Spleen (tissue), 11 donors: ENCODE data around the gene RHOBTB3. TPM values are rescaled to one million over a fixed set of nuclear protein-coding genes. Genes with fewer than 3 reads are reported as not detected.
A peak's percentile ranks its signal among the peaks of the same experiment; 100 is the strongest.

Experiments used
- DNase-seq: peaks from one replicate; pipeline ENCODE4 v3.0.0-alpha.2; 2020
- H3K27ac ChIP-seq, 8 donors: fragments of 200-600 bp; sonication (generic) in 7 of 8; 1 replicate in 4 of 8; 2 replicates in 4 of 8; pipeline versions ENCODE4 v1.5.0 to v1.8.0; 2016 to 2021; ENCODE audit warnings: inconsistent platforms in 4 of 8, mild to moderate bottlenecking in 4 of 8, moderate library complexity in 1 of 8
- H3K27me3 ChIP-seq, 7 donors: fragments of 200-600 bp; sonication (generic) in 6 of 7; replicated peaks in 1 of 7; 1 replicate in 4 of 7; 2 replicates in 3 of 7; pipeline versions ENCODE4 v1.5.0 to v1.8.0; 2016 to 2021; ENCODE audit warnings: inconsistent platforms in 3 of 7, mild to moderate bottlenecking in 1 of 7
- H3K36me3 ChIP-seq, 6 donors: fragments of 200-600 bp; sonication (generic) in 5 of 6; 1 replicate in 4 of 6; 2 replicates in 2 of 6; pipeline versions ENCODE4 v1.5.0 to v1.8.0; 2016 to 2021; ENCODE audit warnings: inconsistent platforms in 2 of 6
- H3K4me1 ChIP-seq, 6 donors: fragments of 200-600 bp; sonication (generic) in 5 of 6; 1 replicate in 3 of 6; 2 replicates in 3 of 6; pipeline versions ENCODE4 v1.5.0 to v1.8.0; 2016 to 2021; ENCODE audit warnings: inconsistent platforms in 3 of 6
- H3K4me3 ChIP-seq, 8 donors: fragments of 200-600 bp; sonication (generic) in 7 of 8; 1 replicate in 4 of 8; 2 replicates in 4 of 8; pipeline versions ENCODE4 v1.5.0 to v1.8.0; 2016 to 2021; ENCODE audit warnings: inconsistent platforms in 4 of 8, mild to moderate bottlenecking in 4 of 8, moderate library complexity in 2 of 8
- H3K9me3 ChIP-seq, 8 donors: fragments of 200-600 bp; sonication (generic) in 7 of 8; 1 replicate in 4 of 8; 2 replicates in 4 of 8; pipeline versions ENCODE4 v1.5.0 to v1.8.0; 2016 to 2021; ENCODE audit warnings: inconsistent platforms in 4 of 8
- CTCF ChIP-seq, 11 experiments: fragments of 200-600 bp in 7 of 11; fragments of 450-650 bp in 4 of 11; sonication (generic) in 4 of 11; IDR thresholded peaks in 8 of 11; conservative IDR thresholded peaks in 3 of 11; 1 replicate in 7 of 11; 2 replicates in 4 of 11; pipeline versions ENCODE4 v1.4.0 to v1.8.0; 2016 to 2021; ENCODE audit warnings: antibody characterized with exemption in 11 of 11, inconsistent platforms in 4 of 11, mild to moderate bottlenecking in 1 of 11
- POLR2A ChIP-seq, 3 donors: fragments of 450-650 bp; IDR thresholded peaks; one replicate each; pipeline ENCODE4 v1.5.1; 2017; ENCODE audit warnings: antibody characterized with exemption in 3 of 3, mild to moderate bottlenecking in 1 of 3
- POLR2AphosphoS5 ChIP-seq, 3 donors: sonication (generic); formaldehyde crosslinking; IDR thresholded peaks; one replicate each; pipeline ENCODE4 v1.5.1; 2017; ENCODE audit warnings: antibody characterized with exemption in 3 of 3
- WGBS, 5 donors: extraction: QIAGEN DNeasy Blood & Tissue Kit in 3 of 5; methylation state at CpG; one replicate each; pipeline versions ENCODE4 v1.1.5 to v1.1.7; 2013 to 2018; 5-methylcytosine and 5-hydroxymethylcytosine counted together
- intact Hi-C: fragments of 100-400 bp; cut with DNase I; formaldehyde crosslinking; loops from one replicate; pipeline ENCODE4 v1.15.0; 2023; ENCODE audit warnings: low total_unique reads
- polyA plus RNA-seq, 3 donors: library from polyadenylated mRNA; stranded (reverse); fragments of 200-250 nt; gene quantifications; one replicate each; pipeline ENCODE4 v1.2.1, GENCODE V29; 2013
- total RNA-seq, 7 donors: library from RNA; depleted of rRNA in 3 of 7; stranded (reverse); fragments of >200 nt in 3 of 7; fragmentation: NEBNext Ultra II Directional in 4 of 7; extraction: Animal tissue kit (Norgen Biotek cat#: 25700) in 4 of 7; gene quantifications; one replicate each; pipeline versions ENCODE4 v1.1.0 to v1.2.1, GENCODE V29; 2016 to 2021
- donor health status: healthy with polysubstance abuse.
- donor health status: DM: no; HTN: no; CAD: no; lungs with moderate emphysema.
- donor health status: DM: no; HTN: no; CAD: no.
- donor health status: Bipolar disorder and iron deficiency.
- donor health status: healthy.
- donor health status: DM: no; HTN: no; CAD: no.
- donor health status: DM: yes; HTN: yes; CAD: no.

Gene RHOBTB3
- total and polyA plus RNA-seq, 10 donors = 4.5 to 71.1 (median 38.4) TPM

- TF ChIP-seq CTCF (IDR thresholded peaks at IDR 0.05 in 8 of 11, conservative IDR thresholded peaks at IDR 0.05 in 3 of 11) (no peak), POLR2AphosphoS5 (IDR thresholded peaks at IDR 0.05) (no peak), POLR2A (IDR thresholded peaks at IDR 0.05) (no peak)
- no peaks in the 10 kb centered on the region for H3K27me3 ChIP-seq
- H3K27ac ChIP-seq = no peak overlapping the region
- no peak overlapping the region for H3K4me3 ChIP-seq
- peaks cover 0 to 39% (median 0%) of the 10 kb centered on the region in 6 donors for H3K36me3 ChIP-seq
- intact Hi-C loops = no loop called here
- no peak for DNase-seq
- 88 to 97% (median 94%) methylated on average over 6 of the region's 6 CpGs for WGBS, 5 donors
- peaks cover 0 to 10% (median 3%) of the 10 kb centered on the region in 8 donors for H3K9me3 ChIP-seq
- peaks cover 19 to 27% (median 24%) of the 10 kb centered on the region in 6 donors for H3K4me1 ChIP-seq
These were observed 73.8 kb downstream of the RHOBTB3 start for GRCh38 chr5:95804736-95805539.

GRCh38 chr5:95806687-95807086 is 75.6 kb downstream of the RHOBTB3 start:
- DNase-seq = no peak

GRCh38 chr5:95808013-95808685 is 77.0 kb downstream of the RHOBTB3 start:
- Histone ChIP-seq H3K9me3 (peaks cover 0 to 10% (median 3%) of the 10 kb centered on the region in 8 donors), H3K4me3 (peak overlapping the region in 1 of 8 donors; percentile 43), H3K36me3 (peaks cover 0 to 55% (median 2%) of the 10 kb centered on the region in 6 donors), H3K27me3 (no peaks in the 10 kb centered on the region), H3K4me1 (peaks cover 22 to 59% (median 53%) of the 10 kb centered on the region in 6 donors), H3K27ac (peak overlapping the region; percentile 45 to 89 (median 75))
- intact Hi-C loops = no loop called here
- DNase-seq = no peak
- no peak for TF ChIP-seq POLR2A (IDR thresholded peaks at IDR 0.05)
- TF ChIP-seq CTCF (IDR thresholded peaks at IDR 0.05 in 8 of 11, conservative IDR thresholded peaks at IDR 0.05 in 3 of 11) = no peak
- WGBS, 5 donors = 48 to 67% (median 58%) methylated on average over 7 of the region's 7 CpGs

More at GRCh38 chr5:95806687-95807086, 75.6 kb downstream of the RHOBTB3 start:
- TF ChIP-seq CTCF (IDR thresholded peaks at IDR 0.05 in 8 of 11, conservative IDR thresholded peaks at IDR 0.05 in 3 of 11) (no peak), POLR2A (IDR thresholded peaks at IDR 0.05) (no peak), POLR2AphosphoS5 (IDR thresholded peaks at IDR 0.05) (no peak)
- Histone ChIP-seq H3K9me3 (peaks cover 0 to 10% (median 3%) of the 10 kb centered on the region in 8 donors), H3K4me3 (no peak overlapping the region), H3K27me3 (no peaks in the 10 kb centered on the region), H3K36me3 (peaks cover 0 to 46% (median under 1%) of the 10 kb centered on the region in 6 donors), H3K4me1 (peaks cover 22 to 45% (median 41%) of the 10 kb centered on the region in 6 donors), H3K27ac (peak overlapping the region in 1 of 8 donors; percentile 83)
- WGBS, 5 donors = 82 to 96% (median 91%) methylated on average over 7 of the region's 7 CpGs
- intact Hi-C loops = no loop called here
